Skeletal muscle tissue (tissue), 4 donors: ENCODE results near the gene LRRC74B. TPM values are rescaled to one million over a fixed set of nuclear protein-coding genes. Genes with fewer than 3 reads are reported as not detected.
"Not testable (repeated sequence)": the region's sequence is repeated elsewhere in the genome, so short reads cannot be mapped to it uniquely, and the experiment has no call there.

ENCODE experiments used
- H3K27ac ChIP-seq: one replicate; pipeline ENCODE4 v1.7.0; 2013; ENCODE audit warnings: mild to moderate bottlenecking, low read depth, low read length, inconsistent platforms
- H3K27me3 ChIP-seq, 3 donors: one replicate each; pipeline ENCODE4 v1.7.0; 2013; ENCODE audit warnings: low read length in 3 of 3; ENCODE audit not compliant: control insufficient read depth in 3 of 3, insufficient read depth in 3 of 3
- H3K36me3 ChIP-seq, 3 donors: one replicate each; pipeline ENCODE4 v1.7.0; 2013; ENCODE audit warnings: low read length in 3 of 3; ENCODE audit not compliant: control insufficient read depth in 3 of 3, insufficient read depth in 3 of 3
- H3K4me1 ChIP-seq, 3 donors: one replicate each; pipeline ENCODE4 v1.7.0; 2013; ENCODE audit warnings: low read length in 3 of 3, mild to moderate bottlenecking in 3 of 3; ENCODE audit not compliant: control insufficient read depth in 3 of 3, insufficient read depth in 3 of 3
- H3K4me3 ChIP-seq, 3 donors: one replicate each; pipeline ENCODE4 v1.7.0; 2013; ENCODE audit warnings: low read length in 3 of 3
- H3K9ac ChIP-seq, 3 donors: one replicate each; pipeline ENCODE4 v1.7.0; 2013; ENCODE audit warnings: low read length in 3 of 3, mild to moderate bottlenecking in 3 of 3, moderate library complexity in 2 of 3, low read depth in 1 of 3
- H3K9me3 ChIP-seq, 3 donors: one replicate each; pipeline ENCODE4 v1.7.0; 2013; ENCODE audit warnings: low read length in 3 of 3; ENCODE audit not compliant: control insufficient read depth in 3 of 3
- total RNA-seq: library from RNA; depleted of rRNA; stranded (reverse); fragments of >200 nt; gene quantifications from one replicate; pipeline ENCODE4 v1.2.3, GENCODE V29; 2014
- donor health status: Osteomylitis.

The LRRC74B gene
- total RNA-seq, 1 donor from 2014 or later, result not detected

DNA sequence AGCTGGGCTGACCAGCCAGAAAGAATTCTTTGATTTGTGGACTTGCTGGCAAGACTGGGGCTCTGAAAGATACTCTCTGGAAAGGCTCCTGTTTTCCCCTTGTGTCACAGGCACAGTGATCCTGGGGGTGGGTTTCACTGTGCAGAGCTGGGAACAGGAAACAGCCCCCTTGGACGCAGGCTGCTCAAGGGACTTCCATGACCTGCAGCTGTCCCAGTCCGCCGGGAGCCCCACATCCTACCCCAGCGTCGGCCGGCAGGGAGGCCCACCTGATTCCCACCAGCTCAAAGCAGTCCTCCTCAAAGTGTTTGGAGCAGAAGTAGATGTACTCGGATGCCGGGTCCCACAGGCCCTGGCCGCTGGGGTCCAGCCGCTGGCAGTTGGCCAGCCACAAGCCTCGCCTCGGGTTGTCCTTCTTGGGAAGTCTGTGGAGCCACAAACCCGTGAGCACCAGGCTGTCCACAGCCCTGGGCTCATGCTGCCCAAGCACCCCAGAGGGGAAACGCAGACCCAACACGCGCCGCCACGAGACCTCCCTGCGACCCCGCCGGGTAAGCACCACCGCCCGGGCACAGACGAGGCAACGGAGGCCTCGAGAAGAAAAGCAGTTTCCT, 44.7 kb upstream of the LRRC74B start:
- Histone ChIP-seq H3K36me3 (peaks cover 35 to 36% (median 35%) of the 10 kb centered on the region in 3 donors), H3K27me3 (no peaks in the 10 kb centered on the region), H3K4me1 (peaks cover 30 to 46% (median 37%) of the 10 kb centered on the region in 3 donors), H3K9ac (peak overlapping the region; percentile 95 to 96 (median 95)), H3K9me3 (no peaks in the 10 kb centered on the region), H3K4me3 (peak overlapping the region; percentile 87 to 97 (median 94)), H3K27ac (peak overlapping the region; percentile 98)

- peaks cover 29 to 31% (median 31%) of the 10 kb centered on the region in 3 donors for H3K36me3 ChIP-seq
- H3K9me3 ChIP-seq, result no peaks in the 10 kb centered on the region
- no peaks in the 10 kb centered on the region for H3K27me3 ChIP-seq
- peak within 1 kb of the TSS; percentile 95 to 96 (median 95) for H3K9ac ChIP-seq
- H3K4me1 ChIP-seq, result peaks cover 30 to 46% (median 37%) of the 10 kb centered on the region in 3 donors
- peak within 1 kb of the TSS; percentile 98 for H3K27ac ChIP-seq
- H3K4me3 ChIP-seq, result peak within 1 kb of the TSS; percentile 87 to 97 (median 94)
Observed at GRCh38 chr22:21001601-21002325, 44.0 kb upstream of the LRRC74B start, which contains the start of gene THAP7. THAP7 (minus strand) TSS chr22:21002118; CDS start chr22:21001911, 207 bp downstream.

GRCh38 chr22:21003782-21004181, 42.0 kb upstream of the LRRC74B start:
- Histone ChIP-seq H3K27ac (no peak overlapping the region), H3K9me3 (no peaks in the 10 kb centered on the region), H3K4me3 (peak overlapping the region in 2 of 3 donors; percentile 58 to 97)

GRCh38 chr22:21009208-21009607, 36.5 kb upstream of the LRRC74B start:
- not testable (repeated sequence) for H3K27me3 ChIP-seq, H3K4me1 ChIP-seq, H3K27ac ChIP-seq, H3K4me3 ChIP-seq, H3K9ac ChIP-seq, H3K9me3 ChIP-seq, H3K36me3 ChIP-seq

More at GRCh38 chr22:21003782-21004181, 42.0 kb upstream of the LRRC74B start:
- H3K36me3 ChIP-seq, result peaks cover 13 to 18% (median 18%) of the 10 kb centered on the region in 3 donors
- peaks cover 30 to 46% (median 35%) of the 10 kb centered on the region in 3 donors for H3K4me1 ChIP-seq
- no peaks in the 10 kb centered on the region for H3K27me3 ChIP-seq
- H3K9ac ChIP-seq, result peak overlapping the region in 1 of 3 donors; percentile 43

GRCh38 chr22:21009638-21010425, 35.9 kb upstream of the LRRC74B start:
- Histone ChIP-seq H3K9me3 (no peaks in the 10 kb centered on the region), H3K9ac (no peak overlapping the region), H3K4me3 (no peak overlapping the region), H3K4me1 (peaks cover 6 to 12% (median 11%) of the 10 kb centered on the region in 3 donors), H3K36me3 (no peaks in the 10 kb centered on the region), H3K27ac (no peak overlapping the region), H3K27me3 (no peaks in the 10 kb centered on the region)

DNA sequence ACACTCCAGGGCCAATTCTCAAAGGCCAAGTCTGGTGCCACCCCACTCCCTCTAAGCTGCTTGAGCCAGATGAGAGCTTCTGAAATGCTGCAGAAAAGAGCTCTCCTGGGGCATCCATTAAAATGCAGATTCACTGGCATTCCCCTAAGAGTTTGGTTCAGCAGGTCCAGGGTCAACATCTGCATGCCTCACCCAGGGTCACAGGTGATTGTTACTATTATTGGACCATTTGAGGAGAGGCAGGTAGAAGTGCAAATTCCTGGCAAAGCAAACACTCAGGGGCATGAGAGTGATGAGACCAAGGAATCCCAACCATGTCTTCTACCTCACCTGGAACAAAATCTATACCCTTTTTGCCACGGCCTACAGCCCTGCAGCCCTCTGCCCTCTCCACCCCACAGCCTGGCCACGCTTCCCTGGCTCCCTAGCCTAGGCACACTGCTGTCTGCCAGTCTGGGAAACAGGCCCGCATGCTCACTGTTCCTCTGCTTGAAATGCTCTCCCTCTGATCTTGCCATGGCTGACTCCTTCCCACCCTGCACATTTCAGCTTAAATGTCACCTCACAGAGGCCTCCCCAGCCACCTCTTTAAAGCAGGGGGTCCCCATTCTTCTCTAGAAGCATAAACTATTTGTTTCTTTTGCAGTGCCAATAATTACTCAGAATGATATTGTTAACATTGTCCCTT, 35.2 kb upstream of the LRRC74B start:
- no peak overlapping the region for H3K4me3 ChIP-seq
- no peaks in the 10 kb centered on the region for H3K36me3 ChIP-seq
- H3K9me3 ChIP-seq, result no peaks in the 10 kb centered on the region
- peaks cover 7 to 17% (median 16%) of the 10 kb centered on the region in 3 donors for H3K4me1 ChIP-seq
- H3K27me3 ChIP-seq, result no peaks in the 10 kb centered on the region
- no peak overlapping the region for H3K27ac ChIP-seq
- H3K9ac ChIP-seq, result no peak overlapping the region

DNA sequence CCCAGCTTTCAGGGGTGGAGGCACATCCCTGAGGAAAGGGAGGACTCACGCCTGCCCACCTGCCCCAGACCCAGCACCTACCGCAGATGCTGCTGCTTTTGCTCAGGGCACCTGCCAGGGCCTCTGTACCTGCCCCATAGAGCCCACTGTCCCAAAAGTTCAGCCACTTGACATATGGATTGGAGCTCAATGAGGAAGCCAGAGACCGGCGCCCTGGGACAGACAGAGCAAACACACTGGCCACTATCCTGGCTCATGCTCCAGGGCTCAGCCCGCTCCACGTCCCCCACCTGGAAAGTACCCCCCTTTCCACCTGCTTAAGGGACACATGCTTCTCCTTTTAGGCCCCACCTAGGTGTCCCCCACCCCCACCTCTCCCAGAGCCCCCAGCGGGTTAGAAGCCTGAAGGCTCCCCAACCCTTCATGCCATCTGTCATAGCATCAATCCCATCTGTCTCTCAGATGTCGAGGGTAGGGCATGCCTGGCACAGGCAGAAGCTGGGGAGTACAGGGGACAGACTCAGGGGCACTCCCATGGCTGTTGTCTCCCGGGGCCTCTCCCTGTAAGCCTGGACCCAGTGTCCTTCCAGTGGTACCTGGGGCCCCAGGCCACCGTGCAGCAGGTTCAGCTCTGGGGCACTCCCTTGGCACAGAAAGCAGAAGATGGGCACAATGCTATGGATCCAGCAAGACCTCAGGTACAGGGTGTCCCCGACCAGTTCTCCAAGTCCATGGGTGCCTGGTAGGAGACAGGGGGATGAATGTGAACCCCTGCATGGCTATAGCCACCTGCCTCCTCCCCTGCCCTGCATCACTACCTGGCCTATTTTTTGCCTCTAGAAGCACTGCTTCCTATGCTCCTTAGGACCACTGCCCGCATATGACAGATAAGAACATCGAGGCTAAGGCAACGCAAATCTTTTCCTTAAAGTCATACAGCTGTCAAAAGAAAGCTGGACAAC, 33.0 kb upstream of the LRRC74B start:
- Histone ChIP-seq H3K4me3 (no peak overlapping the region), H3K9ac (no peak overlapping the region), H3K27me3 (no peaks in the 10 kb centered on the region), H3K27ac (no peak overlapping the region), H3K9me3 (no peaks in the 10 kb centered on the region), H3K4me1 (peaks cover 7 to 34% (median 29%) of the 10 kb centered on the region in 3 donors), H3K36me3 (peaks cover 3 to 10% (median 4%) of the 10 kb centered on the region in 3 donors)

GRCh38 chr22:21013657-21014201, 32.0 kb upstream of the LRRC74B start:
- Histone ChIP-seq H3K4me3 (peak overlapping the region; percentile 75 to 87 (median 85)), H3K36me3 (peaks cover 3 to 17% (median 7%) of the 10 kb centered on the region in 3 donors), H3K4me1 (peaks cover 7 to 34% (median 29%) of the 10 kb centered on the region in 3 donors), H3K9ac (peak overlapping the region in 2 of 3 donors; percentile 71 to 85), H3K9me3 (no peaks in the 10 kb centered on the region), H3K27me3 (no peaks in the 10 kb centered on the region), H3K27ac (peak overlapping the region; percentile 87)
